NCI-H526 (cell line): ENCODE data around the gene TPST2.
"Not testable (repeated sequence)": the region's sequence is repeated elsewhere in the genome, so short reads cannot be mapped to it uniquely, and the experiment has no call there.

Source experiments
- DNase-seq, 2 experiments: peaks; one replicate each; lab custom pipeline; 2025; lab: John Stamatoyannopoulos, UW

Gene TPST2

DNA sequence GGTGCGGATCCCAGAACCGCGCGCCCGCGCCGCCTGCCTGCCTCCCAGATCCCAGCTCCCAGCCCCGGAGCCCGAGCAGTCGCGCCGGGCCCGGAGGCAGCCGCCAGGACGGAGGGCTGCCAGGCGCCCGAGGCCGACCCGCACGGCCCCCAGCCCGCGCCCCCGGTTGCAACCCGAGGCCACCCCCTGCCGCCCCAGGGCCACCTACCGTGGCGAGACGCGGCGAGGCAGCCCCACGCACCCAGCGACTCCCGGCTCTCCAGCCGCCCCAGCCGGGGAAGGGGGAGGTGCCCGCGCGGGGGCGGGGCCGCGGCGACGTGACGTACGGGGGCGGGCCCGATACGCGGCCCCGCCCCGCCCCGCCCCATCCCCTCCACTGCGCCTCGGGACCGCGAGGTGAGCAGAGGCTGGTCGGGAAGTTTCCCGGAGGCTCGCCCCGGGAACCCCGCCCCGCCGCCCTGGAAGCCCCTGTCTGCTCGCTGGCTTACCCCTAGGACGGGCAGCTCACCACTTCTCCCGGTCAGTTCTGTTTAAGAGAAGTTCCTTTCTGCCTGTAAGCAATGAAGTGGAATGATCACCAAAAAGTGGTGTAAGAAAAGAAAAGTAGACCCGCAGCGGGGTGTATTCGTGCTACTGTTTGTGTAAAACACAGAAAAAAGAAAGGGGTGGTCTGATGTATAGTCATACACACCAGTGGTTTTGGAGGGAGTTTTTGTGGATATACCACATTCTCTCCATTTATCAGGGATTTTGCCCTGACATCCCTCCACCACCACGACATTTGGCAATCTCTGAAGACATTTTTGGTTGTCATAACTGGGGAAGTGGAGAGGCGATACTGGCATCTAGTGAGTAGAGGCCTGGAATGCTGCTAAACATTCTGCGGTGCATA is at the start of gene TPST2:
TSS of gene TPST2 (minus strand) at position 288 of the 892 bp plus-strand sequence. CDS start 48,502 bp downstream, outside the sequence.
- peak in 1 of 2 experiments; percentile 78 for DNase-seq

DNA sequence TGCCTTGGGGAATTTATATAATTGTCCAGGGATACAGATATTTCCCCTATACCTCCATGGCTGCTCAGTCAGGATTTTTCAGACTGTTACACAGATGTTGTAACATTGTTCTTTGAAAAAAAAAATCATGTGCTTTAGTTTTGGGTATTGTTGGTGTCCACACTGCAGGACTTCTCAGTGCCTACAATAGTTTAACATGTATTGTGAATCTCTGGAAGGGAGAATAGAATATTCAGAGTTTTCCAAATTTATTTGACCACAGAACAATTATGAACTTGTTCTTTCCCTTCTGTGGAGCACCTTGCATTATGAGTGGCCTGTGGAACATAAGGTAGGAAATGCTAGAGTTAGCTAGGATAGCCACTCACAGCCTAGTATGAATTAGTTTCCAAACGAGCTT is 46.4 kb upstream of the TPST2 start:
- no peak for DNase-seq

GRCh38 chr22:26635117-26635516 is 45.2 kb upstream of the TPST2 start:
- no peak for DNase-seq

DNA sequence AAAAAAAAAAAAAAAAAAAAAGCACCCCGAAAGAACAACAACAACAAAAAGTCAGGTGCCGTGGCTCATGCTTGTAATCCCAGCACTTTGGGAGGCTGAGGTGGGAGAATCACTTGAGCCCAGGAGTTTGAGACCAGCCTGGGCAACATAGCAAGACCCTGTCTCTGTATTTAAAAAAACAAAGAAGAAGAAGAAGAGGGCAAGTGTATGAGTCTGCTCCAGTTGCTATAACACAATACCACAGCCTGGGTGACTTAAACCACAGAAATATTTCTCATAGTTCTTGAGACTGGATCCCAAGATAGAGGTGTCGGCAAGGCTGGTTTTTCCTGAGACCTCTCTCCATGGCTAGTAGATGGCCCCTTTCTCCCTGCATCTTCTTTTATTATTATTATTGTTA is 44.3 kb upstream of the TPST2 start:
- DNase-seq, result no peak

GRCh38 chr22:26632422-26633155 is 42.7 kb upstream of the TPST2 start:
- DNase-seq, result no peak

DNA sequence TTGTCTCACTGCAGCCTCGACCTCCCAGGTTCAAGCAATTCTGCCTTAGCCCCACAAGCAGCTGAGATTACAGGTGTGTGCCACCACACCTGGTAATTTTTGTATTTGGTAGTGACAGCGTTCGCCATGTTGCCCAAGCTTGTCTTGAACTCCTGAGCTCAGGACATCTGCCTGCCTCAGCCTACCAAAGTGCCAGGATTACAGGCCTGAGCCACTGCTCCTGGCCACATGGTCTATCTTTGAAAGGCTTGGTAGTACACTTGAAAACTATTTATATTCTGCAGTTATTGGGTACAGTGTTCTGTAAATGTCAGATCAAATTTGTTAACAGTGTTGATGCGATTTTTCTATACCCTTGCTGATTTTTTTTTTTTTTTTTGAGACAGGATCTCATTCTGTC is 41.4 kb upstream of the TPST2 start:
- DNase-seq, result no peak

DNA sequence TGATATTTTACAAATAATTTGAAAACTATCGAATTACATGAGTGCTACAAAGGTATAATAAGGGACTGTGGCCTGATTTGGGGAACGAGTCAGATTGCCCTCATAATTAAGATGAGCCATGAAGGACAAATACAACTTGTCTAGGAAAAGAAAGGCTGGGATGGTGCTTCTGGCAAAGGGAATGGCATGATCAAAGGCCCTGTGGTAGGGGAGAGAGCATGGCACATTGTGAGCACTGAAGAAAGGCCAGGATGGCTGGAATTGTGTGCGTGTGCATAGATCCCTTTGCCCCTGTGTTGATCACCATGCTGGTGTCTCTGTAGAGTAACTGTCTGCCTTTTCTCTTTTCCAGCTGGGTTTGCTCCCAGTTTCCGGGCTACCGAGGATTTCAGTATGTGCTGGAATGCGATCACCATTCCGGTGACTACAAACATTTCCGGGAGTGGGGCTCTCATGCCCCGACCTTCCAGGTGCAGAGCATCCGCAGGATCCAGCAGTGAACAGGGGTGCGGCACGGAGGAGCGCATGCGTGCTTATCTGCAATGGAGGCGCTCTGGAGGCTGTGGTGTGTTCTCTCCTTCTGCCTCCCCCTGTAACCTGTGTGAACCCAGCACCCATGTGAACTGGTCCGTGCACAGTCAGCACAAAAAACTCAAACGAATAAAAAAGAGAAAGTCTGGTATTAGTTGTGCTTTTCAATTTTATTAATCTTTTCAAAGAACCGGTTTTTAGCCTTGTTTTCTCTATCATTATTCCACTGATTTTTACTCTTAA is 40.2 kb upstream of the TPST2 start:
- no peak for DNase-seq

- DNase-seq, result no peak
Observed at GRCh38 chr22:26624803-26625202, 34.9 kb upstream of the TPST2 start.

GRCh38 chr22:26623984-26624383 is 34.1 kb upstream of the TPST2 start:
- DNase-seq, result no peak

DNA sequence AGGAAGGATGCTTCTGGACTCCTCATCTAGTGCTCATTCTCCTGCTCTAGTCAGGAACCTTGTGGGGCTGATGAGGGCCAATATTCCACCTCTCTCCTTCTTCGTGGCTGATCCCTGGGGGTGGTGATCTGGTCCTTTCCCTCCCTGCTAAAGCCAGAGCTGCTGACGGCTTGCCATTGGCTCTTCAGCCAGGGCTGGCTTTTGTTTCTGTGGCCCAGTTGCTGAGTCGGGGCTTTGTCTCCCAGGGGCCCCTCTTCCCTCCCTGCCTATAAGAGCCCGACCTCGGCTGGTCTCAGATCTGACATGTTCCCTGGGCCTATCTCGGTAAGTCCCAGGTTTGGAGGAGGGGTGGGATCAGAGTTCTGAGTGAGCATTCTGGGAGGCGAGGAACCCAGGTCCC is 31.7 kb upstream of the TPST2 start, which contains the start of gene CRYBA4:
TSS of gene CRYBA4 (plus strand) at position 301 of the 400 bp plus-strand sequence. CDS start 634 bp downstream, outside the sequence.
- no peak for DNase-seq

- no peak for DNase-seq
Observed at GRCh38 chr22:26620197-26620596, 30.3 kb upstream of the TPST2 start.

GRCh38 chr22:26619510-26619909 is 29.6 kb upstream of the TPST2 start:
- DNase-seq, result no peak

DNA sequence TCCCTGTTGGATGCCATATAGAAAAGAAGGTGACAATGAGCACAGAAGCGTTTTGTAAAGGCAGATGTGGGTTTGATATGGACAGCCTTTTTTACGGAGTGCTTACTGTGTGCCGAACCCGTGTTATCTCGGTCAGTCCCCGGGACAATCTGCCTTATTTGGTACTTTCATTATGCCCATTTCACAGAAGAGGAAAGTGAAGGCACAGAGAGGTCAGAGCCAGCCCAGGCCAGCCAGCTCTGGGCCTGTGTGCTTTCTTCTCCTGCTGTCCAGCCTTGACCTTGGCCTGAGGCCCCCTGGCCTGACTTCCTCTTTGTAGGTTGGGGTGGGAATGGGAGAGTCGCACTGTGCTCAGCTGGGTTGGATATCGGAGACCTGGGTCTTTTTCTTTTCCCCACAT is 28.5 kb upstream of the TPST2 start:
- DNase-seq, result no peak

DNA sequence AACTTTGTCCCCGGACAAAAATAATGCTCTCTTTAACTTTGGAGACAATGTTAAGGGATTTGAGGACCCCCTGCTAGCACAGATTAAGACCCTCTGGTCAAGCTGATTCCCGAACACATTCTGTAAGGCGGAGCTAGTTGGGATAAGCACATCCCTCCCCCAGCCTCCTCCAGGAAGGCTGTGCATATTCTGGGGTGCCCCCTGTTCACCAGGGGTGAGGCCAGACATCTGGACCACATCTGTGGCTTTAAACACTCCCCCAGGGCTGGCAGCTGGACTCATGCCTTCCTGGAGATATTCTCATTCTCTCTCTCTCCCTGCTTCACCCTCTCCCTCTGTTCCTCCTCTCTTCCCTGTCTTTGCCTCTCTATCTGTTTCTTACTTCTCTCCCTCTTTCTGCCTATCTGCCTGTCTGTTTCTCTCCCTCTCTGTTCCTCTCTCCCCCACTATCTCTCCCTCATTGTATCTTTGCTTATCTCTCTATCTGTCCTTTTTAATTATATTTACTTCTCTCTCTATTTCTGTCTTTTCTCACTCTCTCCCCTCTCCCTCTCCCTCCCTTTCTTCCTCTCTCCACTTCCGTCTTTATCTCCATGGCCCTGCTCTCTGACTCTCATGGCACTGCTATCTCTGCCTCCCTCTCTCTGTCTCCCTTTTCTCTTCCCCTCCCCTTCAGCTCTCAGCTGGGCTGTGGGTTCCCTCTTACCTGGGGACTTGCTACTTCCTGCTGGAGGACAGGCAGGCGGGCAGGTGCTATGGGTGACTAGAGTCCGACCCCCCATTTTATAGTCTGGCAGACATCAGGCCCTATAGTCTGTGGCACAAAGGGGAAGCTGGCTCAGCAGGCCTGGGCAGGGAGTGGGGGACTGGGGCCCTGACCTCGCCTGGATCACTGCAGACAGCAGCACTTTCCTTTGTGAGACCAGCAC is 27.6 kb upstream of the TPST2 start, which contains the start of gene CRYBB1:
TSS of gene CRYBB1 (minus strand) at position 757 of the 929 bp plus-strand sequence. CDS start 1,708 bp downstream, outside the sequence.
- no peak for DNase-seq

DNA sequence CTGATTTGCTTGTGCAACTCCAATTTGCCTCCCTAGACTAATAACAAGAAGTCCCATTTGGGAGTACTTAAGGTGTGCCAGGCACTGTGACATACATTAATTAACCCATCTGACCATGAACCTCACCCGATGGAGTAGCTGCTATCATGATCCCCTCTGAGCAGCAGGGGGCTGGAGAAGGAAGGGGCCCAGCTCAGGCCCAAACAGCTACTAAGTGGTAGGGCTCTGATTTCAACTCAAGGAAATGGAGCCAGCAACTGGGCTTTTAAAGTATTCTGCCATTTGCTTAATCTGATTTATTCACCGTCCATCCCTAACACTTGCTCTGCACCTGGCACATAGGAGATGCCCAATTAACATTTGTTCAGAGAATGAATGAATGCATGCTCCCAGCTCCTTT is 26.7 kb upstream of the TPST2 start:
- DNase-seq, result no peak

- no peak for DNase-seq
Observed at GRCh38 chr22:26615830-26616435, 26.0 kb upstream of the TPST2 start.

- no peak for DNase-seq
Observed at GRCh38 chr22:26615149-26615548, 25.2 kb upstream of the TPST2 start.

DNA sequence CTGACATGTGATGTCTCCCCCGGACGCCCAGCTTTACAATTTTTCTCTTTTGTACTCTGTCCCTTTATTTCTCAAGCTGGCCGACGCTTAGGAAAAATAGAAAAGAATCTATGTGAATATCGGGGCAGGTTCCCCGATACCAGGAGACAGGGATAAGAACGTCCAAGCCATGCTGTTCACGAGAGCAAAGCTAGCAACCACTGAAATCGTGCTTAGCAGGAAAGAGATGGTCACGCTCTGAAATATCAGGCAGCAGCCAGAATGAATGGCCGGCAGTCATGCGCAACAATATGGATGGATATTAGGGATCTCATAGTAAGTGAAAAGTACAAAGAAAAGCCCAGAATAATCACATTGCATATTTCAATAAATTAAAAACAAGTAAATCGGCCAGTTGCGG is 24.4 kb upstream of the TPST2 start:
- DNase-seq, result no peak

DNA sequence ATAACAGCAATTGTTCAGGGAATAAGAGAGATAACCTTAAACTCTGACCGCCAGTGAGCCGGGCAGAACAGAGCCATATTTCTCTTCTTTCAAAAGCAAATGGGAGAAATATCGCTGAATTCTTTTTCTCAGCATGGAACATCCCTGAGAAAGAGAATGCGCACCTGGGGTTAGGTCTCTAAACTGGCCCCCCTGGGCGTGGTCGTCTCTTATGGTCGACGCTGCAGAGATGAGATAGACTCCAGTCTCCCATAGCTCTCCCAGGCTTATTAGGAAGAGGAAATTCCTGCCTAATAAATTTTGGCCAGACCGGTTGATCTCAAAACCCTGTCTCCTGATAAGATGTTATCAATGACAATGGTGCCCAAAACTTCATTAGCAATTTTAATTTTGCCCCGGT is 23.8 kb upstream of the TPST2 start:
- DNase-seq, result not testable (repeated sequence)

DNA sequence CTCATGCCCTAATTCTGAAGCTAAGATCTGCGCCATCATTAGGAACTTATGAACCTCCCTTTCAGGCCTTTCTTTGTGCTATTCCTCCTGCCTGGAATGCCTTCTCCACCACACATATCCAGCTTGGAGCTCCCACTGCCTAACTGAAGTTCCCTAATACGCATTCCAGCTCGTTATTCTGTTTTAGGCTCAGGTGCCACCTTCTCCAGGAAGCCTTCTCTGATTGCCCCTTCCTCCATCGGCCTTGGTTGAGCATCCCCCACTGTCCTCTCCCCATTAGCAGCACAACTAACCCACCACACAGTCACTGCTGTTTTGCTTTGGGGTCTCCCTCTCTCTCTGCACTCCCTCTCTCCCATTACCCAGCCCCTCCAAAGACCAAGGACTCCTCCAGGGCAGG is 22.7 kb upstream of the TPST2 start:
- DNase-seq, result no peak

DNA sequence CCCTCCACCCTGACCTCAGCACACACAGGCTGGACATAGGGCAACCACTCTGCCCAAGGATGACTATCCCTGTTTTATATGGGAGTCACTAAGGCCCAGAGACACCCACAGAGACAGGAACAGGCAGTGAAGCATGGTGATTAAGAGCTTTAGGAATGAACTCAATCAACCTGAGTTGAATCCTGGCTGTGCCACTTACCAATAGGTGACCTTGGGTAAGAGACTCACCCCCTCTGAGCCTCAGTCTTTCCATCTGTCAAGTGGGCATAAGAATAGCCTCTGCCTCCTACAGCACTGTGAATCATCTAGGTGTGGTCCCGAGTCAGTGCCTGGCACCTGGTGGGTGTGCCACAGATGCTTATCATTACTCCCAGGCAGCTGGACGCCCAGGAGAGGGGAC is 21.1 kb upstream of the TPST2 start:
- no peak for DNase-seq
